Measurements from ENCODE around the gene CARD10. TPM values are rescaled to one million over a fixed set of nuclear protein-coding genes. Genes with fewer than 3 reads are reported as not detected.

Gene CARD10
- 9.9 and 14.8 TPM in 2 replicates for total RNA-seq (ENCODE audit: low replicate concordance)
- long read RNA-seq, partial matches to known transcripts, result 1 of 2 reads
- long read RNA-seq, other reads (novel, unspliced or antisense), result 1 of 2 reads

- Mint-ChIP-seq H3K4me1 (ENCODE audit: unreplicated experiment) (peaks cover 11% of the 10 kb centered on the region), H3K27ac (peak within 1 kb of the TSS; percentile 79), H3K27me3 (peaks cover 38% of the 10 kb centered on the region), H3K9me3 (no peaks in the 10 kb centered on the region), H3K4me3 (peak within 1 kb of the TSS; percentile 91), H3K36me3 (peaks cover 3% of the 10 kb centered on the region)
- DNase-seq (ENCODE audit: extremely low spot score, unreplicated experiment), result no peak
- no peak for TF ChIP-seq CTCF (conservative IDR thresholded peaks at IDR 0.05)
These were observed at the start of gene CARD10 for GRCh38 chr22:37519268-37520195. TSS of gene CARD10 (minus strand) at chr22:37519415. CDS start at chr22:37519200, 215 bp downstream.

- TF ChIP-seq CTCF (conservative IDR thresholded peaks at IDR 0.05), result no peak
These were observed 49.3 kb upstream of the CARD10 start for GRCh38 chr22:37568448-37569008.

GRCh38 chr22:37568012-37568411 lies 48.8 kb upstream of the CARD10 start:
- H3K36me3 Mint-ChIP-seq, result no peaks in the 10 kb centered on the region
- TF ChIP-seq CTCF (conservative IDR thresholded peaks at IDR 0.05), result no peak
- DNase-seq (ENCODE audit: extremely low spot score, unreplicated experiment), result no peak
- no peaks in the 10 kb centered on the region for H3K9me3 Mint-ChIP-seq
- H3K27ac Mint-ChIP-seq, result no peak overlapping the region
- no peak overlapping the region for H3K4me3 Mint-ChIP-seq
- no peaks in the 10 kb centered on the region for H3K27me3 Mint-ChIP-seq
- H3K4me1 Mint-ChIP-seq (ENCODE audit: unreplicated experiment), result peaks cover 32% of the 10 kb centered on the region

More at GRCh38 chr22:37568448-37569008, 49.3 kb upstream of the CARD10 start:
- peaks cover 27% of the 10 kb centered on the region for H3K4me1 Mint-ChIP-seq (ENCODE audit: unreplicated experiment)
- H3K4me3 Mint-ChIP-seq, result no peak overlapping the region
- no peaks in the 10 kb centered on the region for H3K9me3 Mint-ChIP-seq
- no peak overlapping the region for H3K27ac Mint-ChIP-seq
- DNase-seq (ENCODE audit: extremely low spot score, unreplicated experiment), result no peak
- no peaks in the 10 kb centered on the region for H3K36me3 Mint-ChIP-seq
- H3K27me3 Mint-ChIP-seq, result no peaks in the 10 kb centered on the region

- peak; percentile 86 for DNase-seq (ENCODE audit: extremely low spot score, unreplicated experiment)
- peak; percentile 97 for TF ChIP-seq CTCF (conservative IDR thresholded peaks at IDR 0.05)
- Mint-ChIP-seq H3K4me3 (no peak overlapping the region), H3K27me3 (no peaks in the 10 kb centered on the region), H3K27ac (peak overlapping the region; percentile 48), H3K36me3 (no peaks in the 10 kb centered on the region), H3K9me3 (no peaks in the 10 kb centered on the region), H3K4me1 (ENCODE audit: unreplicated experiment) (peaks cover 34% of the 10 kb centered on the region)
These were observed 47.9 kb upstream of the CARD10 start for GRCh38 chr22:37566903-37567798.

- no peak for TF ChIP-seq CTCF (conservative IDR thresholded peaks at IDR 0.05)
- Mint-ChIP-seq H3K4me3 (no peak overlapping the region), H3K9me3 (no peaks in the 10 kb centered on the region), H3K4me1 (ENCODE audit: unreplicated experiment) (peaks cover 38% of the 10 kb centered on the region), H3K36me3 (no peaks in the 10 kb centered on the region), H3K27ac (no peak overlapping the region), H3K27me3 (peaks cover 4% of the 10 kb centered on the region)
- DNase-seq (ENCODE audit: extremely low spot score, unreplicated experiment), result no peak
These were observed 47.2 kb upstream of the CARD10 start for GRCh38 chr22:37566329-37566837.

Measured in type B pancreatic cell (in vitro differentiated cells).